ENCODE data around the gene KIF26B.
A peak's percentile ranks its signal among the peaks of the same experiment; 100 is the strongest.

The KIF26B gene

GRCh38 chr1:245301162-245301580 lies 146.4 kb downstream of the KIF26B start:
- Histone ChIP-seq H3K9me3 (ENCODE audit: control insufficient read depth in 5 of 5, low read length in 5 of 5) (no peaks in the 10 kb centered on the region), H3K9ac (ENCODE audit: low read length in 5 of 5) (peak overlapping the region in 1 of 5 donors; percentile 8), H3K27me3 (ENCODE audit: control insufficient read depth in 5 of 5, insufficient read depth in 4 of 5, low read length in 5 of 5) (peaks cover 0 to 15% (median 2%) of the 10 kb centered on the region in 5 donors), H3K4me1 (ENCODE audit: control insufficient read depth in 5 of 5, insufficient read depth in 5 of 5, low read length in 5 of 5) (peaks cover 0 to 16% (median 10%) of the 10 kb centered on the region in 5 donors), H3K36me3 (ENCODE audit: control insufficient read depth in 5 of 5, insufficient read depth in 5 of 5, low read length in 5 of 5) (no peaks in the 10 kb centered on the region), H3K27ac (ENCODE audit: low read depth, low read length) (no peak overlapping the region), H3K4me3 (ENCODE audit: low read depth in 1 of 5, low read length in 5 of 5) (peak overlapping the region in 4 of 5 donors; percentile 15 to 41 (median 25))

GRCh38 chr1:245301921-245302320 lies 147.1 kb downstream of the KIF26B start:
- no peak overlapping the region for H3K27ac ChIP-seq (ENCODE audit: low read depth, low read length)
- H3K9me3 ChIP-seq (ENCODE audit: control insufficient read depth in 5 of 5, low read length in 5 of 5): no peaks in the 10 kb centered on the region
- H3K9ac ChIP-seq (ENCODE audit: low read length in 5 of 5): no peak overlapping the region
- H3K27me3 ChIP-seq (ENCODE audit: control insufficient read depth in 5 of 5, insufficient read depth in 4 of 5, low read length in 5 of 5): peaks cover 0 to 15% (median 2%) of the 10 kb centered on the region in 5 donors
- no peaks in the 10 kb centered on the region for H3K36me3 ChIP-seq (ENCODE audit: control insufficient read depth in 5 of 5, insufficient read depth in 5 of 5, low read length in 5 of 5)
- H3K4me3 ChIP-seq (ENCODE audit: low read depth in 1 of 5, low read length in 5 of 5): no peak overlapping the region
- H3K4me1 ChIP-seq (ENCODE audit: control insufficient read depth in 5 of 5, insufficient read depth in 5 of 5, low read length in 5 of 5): peaks cover 0 to 16% (median 10%) of the 10 kb centered on the region in 5 donors

GRCh38 chr1:245304698-245305097 lies 149.9 kb downstream of the KIF26B start:
- no peak overlapping the region for H3K4me3 ChIP-seq (ENCODE audit: low read depth in 1 of 5, low read length in 5 of 5)
- peaks cover 0 to 15% (median 6%) of the 10 kb centered on the region in 5 donors for H3K27me3 ChIP-seq (ENCODE audit: control insufficient read depth in 5 of 5, insufficient read depth in 4 of 5, low read length in 5 of 5)
- no peak overlapping the region for H3K27ac ChIP-seq (ENCODE audit: low read depth, low read length)
- H3K9ac ChIP-seq (ENCODE audit: low read length in 5 of 5): no peak overlapping the region
- peaks cover 0 to 17% (median 7%) of the 10 kb centered on the region in 5 donors for H3K4me1 ChIP-seq (ENCODE audit: control insufficient read depth in 5 of 5, insufficient read depth in 5 of 5, low read length in 5 of 5)
- no peaks in the 10 kb centered on the region for H3K36me3 ChIP-seq (ENCODE audit: control insufficient read depth in 5 of 5, insufficient read depth in 5 of 5, low read length in 5 of 5)
- H3K9me3 ChIP-seq (ENCODE audit: control insufficient read depth in 5 of 5, low read length in 5 of 5): no peaks in the 10 kb centered on the region

- Histone ChIP-seq H3K27ac (ENCODE audit: low read depth, low read length) (no peak overlapping the region), H3K9me3 (ENCODE audit: control insufficient read depth in 5 of 5, low read length in 5 of 5) (no peaks in the 10 kb centered on the region), H3K9ac (ENCODE audit: low read length in 5 of 5) (no peak overlapping the region), H3K4me3 (ENCODE audit: low read depth in 1 of 5, low read length in 5 of 5) (no peak overlapping the region), H3K36me3 (ENCODE audit: control insufficient read depth in 5 of 5, insufficient read depth in 5 of 5, low read length in 5 of 5) (no peaks in the 10 kb centered on the region), H3K27me3 (ENCODE audit: control insufficient read depth in 5 of 5, insufficient read depth in 4 of 5, low read length in 5 of 5) (peaks cover 0 to 19% (median 11%) of the 10 kb centered on the region in 5 donors), H3K4me1 (ENCODE audit: control insufficient read depth in 5 of 5, insufficient read depth in 5 of 5, low read length in 5 of 5) (peaks cover 0 to 24% (median 15%) of the 10 kb centered on the region in 5 donors)
Observed at GRCh38 chr1:245306020-245306419, 151.2 kb downstream of the KIF26B start.

GRCh38 chr1:245306628-245307410 lies 152.0 kb downstream of the KIF26B start:
- Histone ChIP-seq H3K27ac (ENCODE audit: low read depth, low read length) (no peak overlapping the region), H3K9me3 (ENCODE audit: control insufficient read depth in 5 of 5, low read length in 5 of 5) (no peaks in the 10 kb centered on the region), H3K36me3 (ENCODE audit: control insufficient read depth in 5 of 5, insufficient read depth in 5 of 5, low read length in 5 of 5) (no peaks in the 10 kb centered on the region), H3K4me1 (ENCODE audit: control insufficient read depth in 5 of 5, insufficient read depth in 5 of 5, low read length in 5 of 5) (peaks cover 0 to 17% (median 10%) of the 10 kb centered on the region in 5 donors), H3K4me3 (ENCODE audit: low read depth in 1 of 5, low read length in 5 of 5) (no peak overlapping the region), H3K9ac (ENCODE audit: low read length in 5 of 5) (no peak overlapping the region), H3K27me3 (ENCODE audit: control insufficient read depth in 5 of 5, insufficient read depth in 4 of 5, low read length in 5 of 5) (peaks cover 0 to 22% (median 11%) of the 10 kb centered on the region in 5 donors)

GRCh38 chr1:245310571-245311531 lies 156.1 kb downstream of the KIF26B start:
- Histone ChIP-seq H3K27me3 (ENCODE audit: control insufficient read depth in 5 of 5, insufficient read depth in 4 of 5, low read length in 5 of 5) (peaks cover 0 to 29% (median 7%) of the 10 kb centered on the region in 5 donors), H3K36me3 (ENCODE audit: control insufficient read depth in 5 of 5, insufficient read depth in 5 of 5, low read length in 5 of 5) (no peaks in the 10 kb centered on the region), H3K27ac (ENCODE audit: low read depth, low read length) (no peak overlapping the region), H3K9me3 (ENCODE audit: control insufficient read depth in 5 of 5, low read length in 5 of 5) (no peaks in the 10 kb centered on the region), H3K4me3 (ENCODE audit: low read depth in 1 of 5, low read length in 5 of 5) (peak overlapping the region in 4 of 5 donors; percentile 3 to 38 (median 26)), H3K4me1 (ENCODE audit: control insufficient read depth in 5 of 5, insufficient read depth in 5 of 5, low read length in 5 of 5) (peaks cover 0 to 16% (median 10%) of the 10 kb centered on the region in 5 donors), H3K9ac (ENCODE audit: low read length in 5 of 5) (peak overlapping the region in 1 of 5 donors; percentile 18)

- Histone ChIP-seq H3K9ac (ENCODE audit: low read length in 5 of 5) (no peak overlapping the region), H3K4me3 (ENCODE audit: low read depth in 1 of 5, low read length in 5 of 5) (no peak overlapping the region), H3K27me3 (ENCODE audit: control insufficient read depth in 5 of 5, insufficient read depth in 4 of 5, low read length in 5 of 5) (peaks cover 0 to 29% (median 7%) of the 10 kb centered on the region in 5 donors), H3K27ac (ENCODE audit: low read depth, low read length) (no peak overlapping the region), H3K4me1 (ENCODE audit: control insufficient read depth in 5 of 5, insufficient read depth in 5 of 5, low read length in 5 of 5) (peaks cover 0 to 12% (median 10%) of the 10 kb centered on the region in 5 donors), H3K36me3 (ENCODE audit: control insufficient read depth in 5 of 5, insufficient read depth in 5 of 5, low read length in 5 of 5) (no peaks in the 10 kb centered on the region), H3K9me3 (ENCODE audit: control insufficient read depth in 5 of 5, low read length in 5 of 5) (no peaks in the 10 kb centered on the region)
Observed at GRCh38 chr1:245311887-245312536, 157.2 kb downstream of the KIF26B start.

- no peak overlapping the region for H3K9ac ChIP-seq (ENCODE audit: low read length in 5 of 5)
- no peak overlapping the region for H3K4me3 ChIP-seq (ENCODE audit: low read depth in 1 of 5, low read length in 5 of 5)
- H3K27ac ChIP-seq (ENCODE audit: low read depth, low read length): no peak overlapping the region
- H3K9me3 ChIP-seq (ENCODE audit: control insufficient read depth in 5 of 5, low read length in 5 of 5): no peaks in the 10 kb centered on the region
- H3K27me3 ChIP-seq (ENCODE audit: control insufficient read depth in 5 of 5, insufficient read depth in 4 of 5, low read length in 5 of 5): peaks cover 3 to 29% (median 7%) of the 10 kb centered on the region in 5 donors
- peaks cover 0 to 11% (median 9%) of the 10 kb centered on the region in 5 donors for H3K4me1 ChIP-seq (ENCODE audit: control insufficient read depth in 5 of 5, insufficient read depth in 5 of 5, low read length in 5 of 5)
- no peaks in the 10 kb centered on the region for H3K36me3 ChIP-seq (ENCODE audit: control insufficient read depth in 5 of 5, insufficient read depth in 5 of 5, low read length in 5 of 5)
Observed at GRCh38 chr1:245313576-245313975, 158.8 kb downstream of the KIF26B start.

GRCh38 chr1:245316784-245317183 lies 162.0 kb downstream of the KIF26B start:
- Histone ChIP-seq H3K27ac (ENCODE audit: low read depth, low read length) (no peak overlapping the region), H3K4me1 (ENCODE audit: control insufficient read depth in 5 of 5, insufficient read depth in 5 of 5, low read length in 5 of 5) (no peaks in the 10 kb centered on the region), H3K9me3 (ENCODE audit: control insufficient read depth in 5 of 5, low read length in 5 of 5) (no peaks in the 10 kb centered on the region), H3K9ac (ENCODE audit: low read length in 5 of 5) (no peak overlapping the region), H3K36me3 (ENCODE audit: control insufficient read depth in 5 of 5, insufficient read depth in 5 of 5, low read length in 5 of 5) (no peaks in the 10 kb centered on the region), H3K4me3 (ENCODE audit: low read depth in 1 of 5, low read length in 5 of 5) (no peak overlapping the region), H3K27me3 (ENCODE audit: control insufficient read depth in 5 of 5, insufficient read depth in 4 of 5, low read length in 5 of 5) (peaks cover 0 to 15% (median 5%) of the 10 kb centered on the region in 5 donors)
